HG03432 (cell line): ENCODE results near the gene DCC.

ENCODE experiments used
- ATAC-seq: cut with Tn5 transposase; IDR thresholded peaks from one replicate; pipeline ENCODE4 v1.9.1; 2021; ENCODE audit warnings: mild to moderate bottlenecking, moderate library complexity; ENCODE audit not compliant: unreplicated experiment

DCC gene

GRCh38 chr18:52888014-52888413 is 548.0 kb downstream of the DCC start:
- ATAC-seq = no peak

GRCh38 chr18:52894801-52895200 is 554.8 kb downstream of the DCC start:
- no peak for ATAC-seq

DNA sequence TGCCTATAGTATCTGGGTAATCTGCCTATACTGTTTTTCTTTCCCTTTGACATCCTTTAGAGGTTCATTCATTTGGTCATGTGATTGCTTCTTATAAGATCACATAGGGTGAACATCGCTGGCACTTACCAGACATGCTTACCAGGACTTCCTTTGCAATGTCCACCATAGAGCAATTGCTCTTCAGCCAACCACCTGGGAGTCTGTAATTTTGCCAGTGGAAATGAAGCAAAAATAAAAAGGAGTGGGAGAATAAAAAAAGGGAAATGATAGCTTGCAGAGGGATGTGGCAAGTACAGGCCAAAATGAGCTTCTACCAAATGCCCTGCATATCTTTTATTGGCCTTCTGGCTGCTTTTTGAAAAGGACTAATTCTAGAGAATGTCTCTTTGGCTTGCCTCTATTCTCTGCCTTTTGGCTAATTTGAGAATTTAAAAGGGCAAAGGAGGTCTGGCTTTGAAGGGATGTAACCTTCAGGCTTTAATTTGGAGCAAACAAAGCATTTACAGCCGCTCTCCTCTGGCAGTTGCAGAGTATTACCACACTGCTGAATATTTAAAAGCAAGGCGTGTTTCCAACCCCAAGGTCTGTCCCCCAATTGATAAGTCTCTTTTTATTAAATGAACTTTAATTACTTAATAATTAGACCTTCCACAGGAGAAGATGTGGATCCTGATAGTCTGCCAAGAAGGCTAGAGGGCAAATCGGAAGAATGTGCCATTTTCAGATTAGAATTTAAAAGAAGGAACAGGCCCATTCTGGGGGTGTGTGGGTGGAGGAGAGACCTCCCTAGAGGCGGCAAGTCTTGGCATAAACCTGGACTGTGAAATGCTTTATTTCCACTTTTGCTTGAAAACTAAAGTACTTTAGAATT is 557.9 kb downstream of the DCC start:
- no peak for ATAC-seq

- no peak for ATAC-seq
These were observed 558.6 kb downstream of the DCC start for GRCh38 chr18:52898485-52899058.

DNA sequence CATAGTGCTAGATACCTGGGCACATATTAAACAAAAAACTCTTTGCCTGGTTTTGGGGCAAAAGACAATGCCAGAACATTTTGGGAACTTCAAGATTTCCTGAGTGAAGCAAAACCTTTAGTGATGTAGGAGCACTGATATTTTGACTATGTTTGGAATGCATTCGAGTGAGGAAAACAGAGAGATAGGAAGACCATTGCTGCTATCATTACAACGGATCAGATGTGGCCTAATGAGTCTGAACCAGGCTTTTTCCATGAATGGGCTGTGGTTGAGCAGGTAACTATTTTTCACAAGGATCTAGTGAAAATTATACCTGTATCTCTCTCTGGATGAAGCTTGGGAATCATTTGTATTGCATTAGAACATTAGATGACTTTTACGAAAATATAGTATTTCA is 562.2 kb downstream of the DCC start:
- ATAC-seq = no peak

GRCh38 chr18:52903857-52904256 is 563.9 kb downstream of the DCC start:
- peak; percentile 72 for ATAC-seq

DNA sequence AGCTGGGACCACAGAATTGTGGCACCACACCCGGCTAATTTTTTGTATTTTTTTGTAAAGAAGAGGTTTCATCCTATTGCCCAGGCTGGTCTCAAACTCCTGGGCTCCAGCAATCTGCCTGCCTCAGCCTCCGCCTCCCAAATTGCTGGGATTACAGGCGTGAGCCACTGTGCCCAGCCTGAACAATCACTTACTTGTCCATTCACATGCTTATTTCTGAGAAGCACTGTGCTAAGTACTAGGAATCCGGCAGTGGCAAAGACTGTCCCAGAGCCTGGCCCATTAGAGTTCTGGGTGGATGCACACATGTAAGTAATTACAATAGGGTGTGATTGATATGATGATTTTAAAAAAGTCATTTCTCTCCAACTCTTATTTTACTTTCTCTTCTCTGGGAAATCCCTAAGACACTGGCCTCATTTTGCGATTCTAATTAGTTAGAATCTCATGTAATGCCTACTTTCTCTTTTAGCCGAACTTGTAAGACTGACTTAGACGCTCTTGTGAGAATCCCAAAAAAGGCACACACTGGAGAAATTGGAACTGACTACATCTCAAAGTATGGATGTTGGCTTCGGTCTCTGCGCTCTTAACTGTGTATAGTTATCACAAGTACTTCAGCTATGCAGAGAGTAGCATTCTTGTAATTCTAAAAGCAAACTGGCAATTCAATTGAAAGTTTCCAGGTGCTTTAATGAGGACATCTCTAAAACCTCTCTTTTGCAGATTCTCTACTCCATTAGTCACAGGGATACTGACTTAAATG is 567.7 kb downstream of the DCC start:
- no peak for ATAC-seq

GRCh38 chr18:52914148-52914547 is 574.2 kb downstream of the DCC start:
- no peak for ATAC-seq

DNA sequence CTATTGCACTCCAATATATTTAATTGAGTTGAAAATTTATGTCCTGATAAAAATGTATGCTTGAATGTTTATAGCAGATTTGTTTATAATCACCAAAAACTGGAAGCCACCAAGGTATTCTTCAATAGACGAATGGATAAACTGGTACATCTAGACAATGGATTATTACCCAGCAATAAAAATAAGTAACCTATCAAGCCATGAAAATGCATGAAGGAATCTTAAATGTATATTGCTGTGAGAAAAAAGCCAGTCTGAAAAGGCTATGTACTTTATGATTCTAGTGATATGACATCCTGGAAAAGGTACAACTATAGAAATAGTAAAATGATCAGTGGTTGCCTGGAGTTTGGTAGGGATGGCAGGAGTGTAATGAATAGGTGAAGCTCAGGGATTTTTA is 580.7 kb downstream of the DCC start:
- no peak for ATAC-seq

- no peak for ATAC-seq
These were observed 593.4 kb downstream of the DCC start for GRCh38 chr18:52933356-52933755.

GRCh38 chr18:52936931-52937330 is 596.9 kb downstream of the DCC start:
- no peak for ATAC-seq

GRCh38 chr18:52937840-52938239 is 597.8 kb downstream of the DCC start:
- no peak for ATAC-seq

DNA sequence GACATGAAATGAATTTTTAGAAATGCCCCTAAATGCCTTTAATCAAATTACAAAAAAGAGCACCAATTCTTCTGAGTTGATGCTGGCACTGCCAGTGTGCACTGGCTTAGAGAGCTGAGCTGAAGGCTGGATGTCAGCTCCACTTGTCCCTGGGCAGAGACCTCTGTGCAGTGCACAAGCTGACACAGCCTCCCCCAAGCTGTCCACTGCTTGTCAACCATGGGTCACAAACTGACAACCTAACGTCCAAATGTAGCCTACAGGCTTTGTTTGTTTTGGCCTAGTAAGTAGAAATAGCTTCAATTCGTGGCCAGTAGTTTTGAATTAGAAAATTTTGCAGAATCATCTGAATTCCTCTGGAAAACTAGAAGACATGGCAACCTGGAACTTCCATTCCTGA is 605.6 kb downstream of the DCC start:
- ATAC-seq = no peak

GRCh38 chr18:52948868-52949444 is 609.0 kb downstream of the DCC start:
- ATAC-seq = no peak

DNA sequence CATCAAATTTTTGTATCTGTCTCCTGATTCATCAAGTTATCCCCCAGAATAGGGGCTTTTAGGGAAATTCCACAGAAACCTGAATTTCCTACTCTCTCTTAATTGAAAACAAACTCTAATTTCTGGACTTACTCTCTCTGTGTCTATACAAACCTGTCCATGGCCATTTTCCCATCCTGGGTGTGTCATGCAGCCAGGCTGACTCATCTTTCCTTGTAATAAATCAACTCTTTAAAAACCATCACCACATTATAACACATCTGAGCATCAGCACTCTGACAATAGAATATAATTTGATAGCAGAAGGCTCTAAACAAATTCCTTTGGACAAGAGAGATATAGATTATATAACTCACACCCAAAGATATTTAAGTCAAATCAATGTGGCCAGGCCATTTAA is 610.2 kb downstream of the DCC start:
- no peak for ATAC-seq

DNA sequence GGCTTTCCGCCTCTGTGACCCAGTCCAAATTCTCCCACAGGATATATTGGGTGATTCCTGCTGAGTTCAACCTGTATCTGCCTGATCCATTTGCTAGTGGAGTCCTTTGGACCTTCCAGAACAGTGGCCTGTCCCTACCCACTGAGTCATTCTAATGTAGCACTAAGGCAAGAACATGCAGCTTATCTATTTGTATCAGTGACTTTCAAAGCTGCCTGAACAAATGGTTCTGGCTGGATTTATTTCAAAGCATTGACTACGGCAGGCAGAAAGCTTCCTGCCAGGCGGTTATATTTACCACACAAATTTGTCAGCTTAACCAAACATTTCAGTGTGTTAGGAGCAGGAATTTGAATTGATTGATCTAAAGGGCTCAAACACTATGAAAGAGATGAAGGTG is 613.4 kb downstream of the DCC start:
- ATAC-seq = no peak

- no peak for ATAC-seq
These were observed 623.5 kb downstream of the DCC start for GRCh38 chr18:52963481-52963880.

GRCh38 chr18:52970686-52971085 is 630.7 kb downstream of the DCC start:
- no peak for ATAC-seq

- ATAC-seq = no peak
These were observed 631.1 kb downstream of the DCC start for GRCh38 chr18:52971097-52971496.

DNA sequence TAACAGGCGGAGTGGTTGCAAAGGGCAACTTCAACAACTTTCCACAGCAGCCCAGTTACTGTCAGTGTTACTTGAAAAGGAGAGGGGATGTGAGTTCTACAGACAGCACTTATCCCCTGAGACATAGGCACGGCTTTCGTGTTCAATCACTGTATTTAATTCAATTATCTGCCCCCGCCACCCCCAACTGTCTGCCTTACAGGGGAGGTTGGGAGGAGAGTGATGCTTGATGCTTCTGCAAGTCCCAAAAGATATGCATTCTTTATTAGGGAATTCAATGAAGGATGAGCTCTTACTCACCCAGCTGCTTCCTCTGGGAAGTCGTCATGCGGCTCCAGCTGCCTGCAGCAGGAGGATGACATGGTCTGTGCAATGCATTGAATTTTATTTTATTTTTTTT is 639.9 kb downstream of the DCC start:
- ATAC-seq = no peak

GRCh38 chr18:52991246-52991645 is 651.2 kb downstream of the DCC start:
- no peak for ATAC-seq

DNA sequence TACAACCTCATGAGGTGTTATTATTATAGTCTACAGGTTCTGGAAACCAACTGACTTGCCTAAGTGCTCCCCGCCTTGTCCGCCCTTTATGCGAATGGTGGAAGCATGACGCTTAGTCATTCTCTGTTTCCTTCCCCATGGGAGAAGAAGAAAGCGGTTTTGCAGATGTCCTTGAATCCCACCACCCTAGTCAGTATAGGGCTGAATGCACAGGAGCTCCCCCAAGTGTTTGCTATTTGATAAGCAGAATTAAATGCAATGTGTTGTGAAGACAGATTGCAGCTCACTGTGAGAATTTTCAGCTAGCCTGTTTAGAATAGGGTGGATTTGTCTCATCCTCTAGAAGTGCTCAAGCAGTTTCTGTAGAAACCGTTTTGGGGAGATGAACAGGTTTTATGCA is 652.0 kb downstream of the DCC start:
- ATAC-seq = no peak
